GM12878 (cell line): ENCODE measurements around the gene CTNNA2. TPM values are rescaled to one million over a fixed set of nuclear protein-coding genes. Genes with fewer than 3 reads are reported as not detected.

Experiments used
- ATAC-seq: fragments of 200-7000 bp; cut with Tn5 transposase; 3 replicates; pipeline ENCODE4 v1.9.1; 2020; ENCODE audit warnings: mild to moderate bottlenecking, moderate library complexity
- BruUV-seq: library from RNA; stranded (reverse); fragments of 400-500 nt; replicated peaks from 2 replicates; lab custom pipeline; 2021; lab: Mats Ljungman, UMichigan
- CTCF ChIA-PET: fragments of 300-600 bp; sonication (Branson Sonifier 250); formaldehyde crosslinking; extraction: SDS; loops from one replicate; lab custom pipeline; 2021; ENCODE audit warnings: inconsistent platforms; lab: Yijun Ruan, JAX
- POLR2A ChIA-PET: fragments of 350-600 bp; formaldehyde crosslinking; extraction: SDS; loops from one replicate; lab custom pipeline; 2021; ENCODE audit warnings: inconsistent platforms; lab: Charles Lee
- RAD21 ChIA-PET: fragments of 300-600 bp; sonication (Branson Sonifier 250); formaldehyde crosslinking; loops from one replicate; lab custom pipeline; 2023; ENCODE audit warnings: antibody characterized with exemption; ENCODE audit not compliant: unreplicated experiment; lab: Charles Lee
- SMC1A ChIA-PET: fragments of 300-600 bp; sonication (Branson Sonifier 250); formaldehyde crosslinking; loops from one replicate; lab custom pipeline; 2023; ENCODE audit not compliant: unreplicated experiment, uncharacterized antibody; lab: Charles Lee
- DNase-seq: peaks from one replicate; pipeline ENCODE4 v3.0.0-alpha.2; 2011; ENCODE audit warnings: low read depth, low spot score
- FAIRE-seq: peaks from 3 replicates; lab custom pipeline; 2011; peaks lifted over from hg19 to GRCh38; lab: Jason Lieb, UNC
- H2AFZ ChIP-seq: 2 replicates; pipeline ENCODE4 v1.6.0; 2011; ENCODE audit warnings: low read depth, low read length, control low read depth; ENCODE audit not compliant: control insufficient read depth
- H3K27ac ChIP-seq: 2 replicates; pipeline ENCODE4 v1.5.1; 2011; ENCODE audit warnings: control low read depth; ENCODE audit not compliant: control insufficient read depth, insufficient read depth
- H3K27me3 ChIP-seq, 2 experiments: replicated peaks in 1 of 2; 2 replicates each; pipeline versions ENCODE4 v1.6.0 to v1.6.1; 2011; ENCODE audit warnings: low read length in 1 of 2; ENCODE audit not compliant: control insufficient read depth in 2 of 2, insufficient read depth in 2 of 2
- H3K36me3 ChIP-seq, 2 experiments: 2 replicates each; pipeline ENCODE4 v1.5.1; 2011; ENCODE audit warnings: low read length in 1 of 2; ENCODE audit not compliant: control insufficient read depth in 2 of 2, insufficient read depth in 2 of 2
- H3K4me1 ChIP-seq: 2 replicates; pipeline ENCODE4 v1.6.1; 2011; ENCODE audit warnings: mild to moderate bottlenecking, low read length, moderate library complexity, mixed read lengths; ENCODE audit not compliant: control insufficient read depth, insufficient read depth
- H3K4me2 ChIP-seq: 2 replicates; pipeline ENCODE4 v1.6.0; 2011; ENCODE audit warnings: control low read depth; ENCODE audit not compliant: control insufficient read depth, insufficient read depth
- H3K4me3 ChIP-seq: fragments of 200-600 bp; sonication (generic); 2 replicates; pipeline ENCODE4 v1.5.1; 2016
- H3K79me2 ChIP-seq: 2 replicates; pipeline ENCODE4 v1.6.0; 2011; ENCODE audit warnings: low read length; ENCODE audit not compliant: control insufficient read depth, insufficient read depth
- H3K9ac ChIP-seq: 2 replicates; pipeline ENCODE4 v1.8.0; 2011; ENCODE audit warnings: low read length, control low read depth, mixed read lengths; ENCODE audit not compliant: control insufficient read depth, insufficient read depth
- H3K9me3 ChIP-seq: replicated peaks from 3 replicates; pipeline ENCODE4 v1.5.1; 2011; ENCODE audit warnings: mild to moderate bottlenecking, low read length; ENCODE audit not compliant: control insufficient read depth, insufficient read depth
- H4K20me1 ChIP-seq: 2 replicates; pipeline ENCODE4 v1.6.0; 2011; ENCODE audit not compliant: control insufficient read depth, insufficient read depth
- ATF2 ChIP-seq: IDR thresholded peaks from 2 replicates; pipeline ENCODE4 v1.6.1; 2012; ENCODE audit warnings: low read length, inconsistent platforms
- CUX1 ChIP-seq: IDR thresholded peaks from 2 replicates; pipeline ENCODE4 v1.6.1; 2012; ENCODE audit warnings: improper control_type of control experiment, low read depth, low read length; ENCODE audit not compliant: insufficient replicate concordance
- GABPA ChIP-seq: IDR thresholded peaks from 2 replicates; pipeline ENCODE4 v1.6.1; 2014; ENCODE audit warnings: antibody characterized with exemption, low read depth, mild to moderate bottlenecking, inconsistent platforms
- KLF5 ChIP-seq: fragments of 450-650 bp; IDR thresholded peaks from 2 replicates; pipeline ENCODE4 v1.6.1; 2014; ENCODE audit warnings: mild to moderate bottlenecking; ENCODE audit not compliant: partially characterized antibody
- POLR2AphosphoS2 ChIP-seq: IDR thresholded peaks from 2 replicates; pipeline ENCODE4 v1.6.1; 2011; ENCODE audit warnings: low read depth, mild to moderate bottlenecking, low read length, improper control_type of control experiment, moderate library complexity
- ZNF622 ChIP-seq: fragments of 450-650 bp; IDR thresholded peaks from 2 replicates; pipeline ENCODE4 v1.6.1; 2017; ENCODE audit warnings: mild to moderate bottlenecking, inconsistent platforms
- WGBS: methylation state at CpG from one replicate; pipeline ENCODE4 v1.1.6; 2016; ENCODE audit warnings: low lambda C conversion rate; ENCODE audit not compliant: insufficient replicate concordance, insufficient coverage; ENCODE audit errors: missing lambda C conversion rate; 5-methylcytosine and 5-hydroxymethylcytosine counted together
- in situ Hi-C: fragments of 300-500 bp; cut with MboI; formaldehyde crosslinking; loops from 9 replicates; pipeline ENCODE4 v1.14.3; 2018; ENCODE audit warnings: mixed read lengths
- intact Hi-C: fragments of 100-400 bp; cut with micrococcal nuclease; formaldehyde crosslinking; loops from one replicate; pipeline ENCODE4 v1.14.2; 2022; ENCODE audit not compliant: unreplicated experiment
- polyA plus RNA-seq, 11 experiments: library from polyadenylated mRNA; depleted of rRNA in 4 of 11; unstranded in 6 of 11; stranded (reverse) in 5 of 11; fragments of >200 nt; fragmentation: Nextera tagmentation in 4 of 11; fragmentation: Illumina TruSeq in 1 of 11; extraction: Ambion mirVana in 4 of 11; extraction: Trizol in 1 of 11; gene quantifications; 1 replicate in 1 of 11; 2 replicates in 10 of 11; pipeline versions ENCODE4 v1.2.1 to v1.2.3, GENCODE V29; 2011 to 2016; ENCODE audit warnings: inconsistent platforms in 2 of 11, missing spikeins in 2 of 11, low read depth in 1 of 11
- total RNA-seq, 4 experiments: library from RNA; depleted of rRNA in 3 of 4; stranded (reverse); fragments of >200 nt in 3 of 4; fragmentation: Illumina TruSeq in 1 of 4; extraction: Trizol in 1 of 4; gene quantifications; 2 replicates each; pipeline versions ENCODE4 v1.2.1 to v1.2.3, GENCODE V29; 2013 to 2021

The CTNNA2 gene
- total and polyA plus RNA-seq, 10 of the 15 experiments (the other 5 are each of a cell fraction or from before 2014, with no cell fraction given), result 2.4 to 36.2 (median 6.6) TPM

- ChIA-PET CTCF (interaction anchor here (0.6 kb wide), 1 partner anchor 104 kb away, joined by 3 read pairs; no protein-coding TSS in a partner anchor), POLR2A (no interaction called here), SMC1A (interaction anchor here (0.7 kb wide), 1 partner anchor 80 kb away, joined by 3 read pairs; no protein-coding TSS in a partner anchor), RAD21 (no interaction called here)
- no TSS peak for BruUV-seq
- no peak for ATAC-seq
- Histone ChIP-seq H3K27ac (no peak overlapping the region), H3K9ac (no peak overlapping the region), H3K27me3 (no peaks in the 10 kb centered on the region), H4K20me1 (no peaks in the 10 kb centered on the region), H3K4me1 (no peaks in the 10 kb centered on the region), H3K36me3 (no peaks in the 10 kb centered on the region), H3K4me3 (no peak overlapping the region), H3K79me2 (no peaks in the 10 kb centered on the region), H3K9me3 (no peaks in the 10 kb centered on the region), H2AFZ (no peak overlapping the region), H3K4me2 (no peak overlapping the region)
- DNase-seq, result no peak
- no peak for FAIRE-seq
- no peak for TF ChIP-seq KLF5
- no peak for TF ChIP-seq ZNF622
- TF ChIP-seq GABPA, result no peak
- no peak for TF ChIP-seq CUX1
- no peak for TF ChIP-seq POLR2AphosphoS2
- no peak for TF ChIP-seq ATF2
- 22% methylated on average over 7 of the region's 7 CpGs for WGBS
- in situ Hi-C loops, result no loop called here
- intact Hi-C loops, result no loop called here
These were observed 118.2 kb downstream of the CTNNA2 start for GRCh38 chr2:79630972-79631557.
